Measurements from ENCODE around the gene TTC5. TPM values are rescaled to one million over a fixed set of nuclear protein-coding genes. Genes with fewer than 3 reads are reported as not detected.
"Not testable (repeated sequence)": the region's sequence is repeated elsewhere in the genome, so short reads cannot be mapped to it uniquely, and the experiment has no call there.

Gene TTC5
- polyA plus RNA-seq, 2 donors, result 2.9 to 4.2 TPM

GRCh38 chr14:20317720-20318119, 12.0 kb upstream of the TTC5 start:
- H3K36me3 ChIP-seq (ENCODE audit: control insufficient read depth in 2 of 2, insufficient read depth in 2 of 2, low read length in 1 of 2), result peaks cover 11 to 14% of the 10 kb centered on the region in 2 donors
- WGBS, 2 donors, result 92 to 97% methylated on average over 16 of the region's 16 CpGs

GRCh38 chr14:20314026-20314425, 8.3 kb upstream of the TTC5 start:
- H3K4me3 ChIP-seq (ENCODE audit: low read depth in 1 of 2, low read length in 2 of 2), result no peak overlapping the region
- H3K27me3 ChIP-seq (ENCODE audit: control insufficient read depth in 1 of 2, insufficient read depth in 2 of 2, low read length in 2 of 2), result no peaks in the 10 kb centered on the region
- no peaks in the 10 kb centered on the region for H3K4me1 ChIP-seq (ENCODE audit: control insufficient read depth in 2 of 2, insufficient read depth in 2 of 2, low read length in 1 of 2)
- H3K27ac ChIP-seq (ENCODE audit: low read depth in 2 of 2, low read length in 1 of 2), result no peak overlapping the region
- peaks cover 11 to 17% of the 10 kb centered on the region in 2 donors for H3K36me3 ChIP-seq (ENCODE audit: control insufficient read depth in 2 of 2, insufficient read depth in 2 of 2, low read length in 1 of 2)
- no peaks in the 10 kb centered on the region for H3K9me3 ChIP-seq (ENCODE audit: control insufficient read depth in 2 of 2, insufficient read depth in 1 of 2, low read depth in 1 of 2, low read length in 1 of 2)
- 93 to 96% methylated on average over 2 of the region's 2 CpGs for WGBS, 2 donors

More at GRCh38 chr14:20317720-20318119, 12.0 kb upstream of the TTC5 start:
- no peaks in the 10 kb centered on the region for H3K4me1 ChIP-seq (ENCODE audit: control insufficient read depth in 2 of 2, insufficient read depth in 2 of 2, low read length in 1 of 2)
- no peaks in the 10 kb centered on the region for H3K27me3 ChIP-seq (ENCODE audit: control insufficient read depth in 1 of 2, insufficient read depth in 2 of 2, low read length in 2 of 2)
- H3K27ac ChIP-seq (ENCODE audit: low read depth in 2 of 2, low read length in 1 of 2), result no peak overlapping the region
- no peak overlapping the region for H3K4me3 ChIP-seq (ENCODE audit: low read depth in 1 of 2, low read length in 2 of 2)
- no peaks in the 10 kb centered on the region for H3K9me3 ChIP-seq (ENCODE audit: control insufficient read depth in 2 of 2, insufficient read depth in 1 of 2, low read depth in 1 of 2, low read length in 1 of 2)

- 93 to 97% methylated on average over 1 of the region's 1 CpG for WGBS, 2 donors
- Histone ChIP-seq H3K4me3 (ENCODE audit: low read depth in 1 of 2, low read length in 2 of 2) (no peak overlapping the region), H3K27ac (ENCODE audit: low read depth in 2 of 2, low read length in 1 of 2) (no peak overlapping the region), H3K9me3 (ENCODE audit: control insufficient read depth in 2 of 2, insufficient read depth in 1 of 2, low read depth in 1 of 2, low read length in 1 of 2) (no peaks in the 10 kb centered on the region), H3K27me3 (ENCODE audit: control insufficient read depth in 1 of 2, insufficient read depth in 2 of 2, low read length in 2 of 2) (no peaks in the 10 kb centered on the region), H3K4me1 (ENCODE audit: control insufficient read depth in 2 of 2, insufficient read depth in 2 of 2, low read length in 1 of 2) (no peaks in the 10 kb centered on the region), H3K36me3 (ENCODE audit: control insufficient read depth in 2 of 2, insufficient read depth in 2 of 2, low read length in 1 of 2) (peaks cover 2 to 4% of the 10 kb centered on the region in 2 donors)
These were observed 300 bp upstream of the TTC5 start for GRCh38 chr14:20306079-20306423.

- Histone ChIP-seq H3K9me3 (ENCODE audit: control insufficient read depth in 2 of 2, insufficient read depth in 1 of 2, low read depth in 1 of 2, low read length in 1 of 2) (no peaks in the 10 kb centered on the region), H3K27ac (ENCODE audit: low read depth in 2 of 2, low read length in 1 of 2) (no peak overlapping the region), H3K4me3 (ENCODE audit: low read depth in 1 of 2, low read length in 2 of 2) (no peak overlapping the region), H3K27me3 (ENCODE audit: control insufficient read depth in 1 of 2, insufficient read depth in 2 of 2, low read length in 2 of 2) (no peaks in the 10 kb centered on the region), H3K36me3 (ENCODE audit: control insufficient read depth in 2 of 2, insufficient read depth in 2 of 2, low read length in 1 of 2) (peaks cover 11 to 17% of the 10 kb centered on the region in 2 donors), H3K4me1 (ENCODE audit: control insufficient read depth in 2 of 2, insufficient read depth in 2 of 2, low read length in 1 of 2) (no peaks in the 10 kb centered on the region)
- WGBS, 2 donors, result 90 to 93% methylated on average over 1 of the region's 1 CpG
These were observed 3.6 kb downstream of the TTC5 start for GRCh38 chr14:20302042-20302755.

GRCh38 chr14:20295067-20295466, 10.7 kb downstream of the TTC5 start:
- no peaks in the 10 kb centered on the region for H3K27me3 ChIP-seq (ENCODE audit: control insufficient read depth in 1 of 2, insufficient read depth in 2 of 2, low read length in 2 of 2)
- H3K9me3 ChIP-seq (ENCODE audit: control insufficient read depth in 2 of 2, insufficient read depth in 1 of 2, low read depth in 1 of 2, low read length in 1 of 2), result no peaks in the 10 kb centered on the region
- H3K36me3 ChIP-seq (ENCODE audit: control insufficient read depth in 2 of 2, insufficient read depth in 2 of 2, low read length in 1 of 2), result peaks cover 11 to 16% of the 10 kb centered on the region in 2 donors
- 73 to 75% methylated on average over 4 of the region's 4 CpGs for WGBS, 2 donors
- H3K27ac ChIP-seq (ENCODE audit: low read depth in 2 of 2, low read length in 1 of 2), result no peak overlapping the region
- no peak overlapping the region for H3K4me3 ChIP-seq (ENCODE audit: low read depth in 1 of 2, low read length in 2 of 2)
- H3K4me1 ChIP-seq (ENCODE audit: control insufficient read depth in 2 of 2, insufficient read depth in 2 of 2, low read length in 1 of 2), result no peaks in the 10 kb centered on the region

- peaks cover 11 to 17% of the 10 kb centered on the region in 2 donors for H3K36me3 ChIP-seq (ENCODE audit: control insufficient read depth in 2 of 2, insufficient read depth in 2 of 2, low read length in 1 of 2)
These were observed 11.1 kb downstream of the TTC5 start for GRCh38 chr14:20294636-20295035.

GRCh38 chr14:20281998-20282397, 23.8 kb downstream of the TTC5 start:
- not testable (repeated sequence) for H3K9me3 ChIP-seq (ENCODE audit: control insufficient read depth in 2 of 2, insufficient read depth in 1 of 2, low read depth in 1 of 2, low read length in 1 of 2); H3K36me3 ChIP-seq (ENCODE audit: control insufficient read depth in 2 of 2, insufficient read depth in 2 of 2, low read length in 1 of 2); H3K4me3 ChIP-seq (ENCODE audit: low read depth in 1 of 2, low read length in 2 of 2); H3K4me1 ChIP-seq (ENCODE audit: control insufficient read depth in 2 of 2, insufficient read depth in 2 of 2, low read length in 1 of 2); H3K27ac ChIP-seq (ENCODE audit: low read depth in 2 of 2, low read length in 1 of 2); H3K27me3 ChIP-seq (ENCODE audit: control insufficient read depth in 1 of 2, insufficient read depth in 2 of 2, low read length in 2 of 2)
- 100% methylated on average over 1 of the region's 1 CpG for WGBS, 2 donors

More at GRCh38 chr14:20294636-20295035, 11.1 kb downstream of the TTC5 start:
- no peaks in the 10 kb centered on the region for H3K9me3 ChIP-seq (ENCODE audit: control insufficient read depth in 2 of 2, insufficient read depth in 1 of 2, low read depth in 1 of 2, low read length in 1 of 2)
- no peaks in the 10 kb centered on the region for H3K4me1 ChIP-seq (ENCODE audit: control insufficient read depth in 2 of 2, insufficient read depth in 2 of 2, low read length in 1 of 2)
- 77 to 92% methylated on average over 2 of the region's 2 CpGs for WGBS, 2 donors
- H3K27ac ChIP-seq (ENCODE audit: low read depth in 2 of 2, low read length in 1 of 2), result no peak overlapping the region
- H3K4me3 ChIP-seq (ENCODE audit: low read depth in 1 of 2, low read length in 2 of 2), result no peak overlapping the region
- no peaks in the 10 kb centered on the region for H3K27me3 ChIP-seq (ENCODE audit: control insufficient read depth in 1 of 2, insufficient read depth in 2 of 2, low read length in 2 of 2)

GRCh38 chr14:20280265-20280664, 25.5 kb downstream of the TTC5 start:
- not testable (repeated sequence) for H3K9me3 ChIP-seq (ENCODE audit: control insufficient read depth in 2 of 2, insufficient read depth in 1 of 2, low read depth in 1 of 2, low read length in 1 of 2); H3K4me1 ChIP-seq (ENCODE audit: control insufficient read depth in 2 of 2, insufficient read depth in 2 of 2, low read length in 1 of 2); H3K27me3 ChIP-seq (ENCODE audit: control insufficient read depth in 1 of 2, insufficient read depth in 2 of 2, low read length in 2 of 2); H3K36me3 ChIP-seq (ENCODE audit: control insufficient read depth in 2 of 2, insufficient read depth in 2 of 2, low read length in 1 of 2); H3K27ac ChIP-seq (ENCODE audit: low read depth in 2 of 2, low read length in 1 of 2); H3K4me3 ChIP-seq (ENCODE audit: low read depth in 1 of 2, low read length in 2 of 2)
- WGBS, 2 donors, result 88 to 94% methylated on average over 7 of the region's 7 CpGs

GRCh38 chr14:20278414-20278813, 27.3 kb downstream of the TTC5 start:
- WGBS, 2 donors, result 61 to 71% methylated on average over 1 of the region's 1 CpG
- Histone ChIP-seq H3K27me3 (ENCODE audit: control insufficient read depth in 1 of 2, insufficient read depth in 2 of 2, low read length in 2 of 2) (no peaks in the 10 kb centered on the region), H3K27ac (ENCODE audit: low read depth in 2 of 2, low read length in 1 of 2) (no peak overlapping the region), H3K4me3 (ENCODE audit: low read depth in 1 of 2, low read length in 2 of 2) (no peak overlapping the region), H3K4me1 (ENCODE audit: control insufficient read depth in 2 of 2, insufficient read depth in 2 of 2, low read length in 1 of 2) (no peaks in the 10 kb centered on the region), H3K9me3 (ENCODE audit: control insufficient read depth in 2 of 2, insufficient read depth in 1 of 2, low read depth in 1 of 2, low read length in 1 of 2) (no peaks in the 10 kb centered on the region), H3K36me3 (ENCODE audit: control insufficient read depth in 2 of 2, insufficient read depth in 2 of 2, low read length in 1 of 2) (no peaks in the 10 kb centered on the region)

- 94 to 98% methylated on average over 2 of the region's 2 CpGs for WGBS, 2 donors
- H3K36me3 ChIP-seq (ENCODE audit: control insufficient read depth in 2 of 2, insufficient read depth in 2 of 2, low read length in 1 of 2), result no peaks in the 10 kb centered on the region
- no peaks in the 10 kb centered on the region for H3K27me3 ChIP-seq (ENCODE audit: control insufficient read depth in 1 of 2, insufficient read depth in 2 of 2, low read length in 2 of 2)
- no peak overlapping the region for H3K4me3 ChIP-seq (ENCODE audit: low read depth in 1 of 2, low read length in 2 of 2)
- no peaks in the 10 kb centered on the region for H3K4me1 ChIP-seq (ENCODE audit: control insufficient read depth in 2 of 2, insufficient read depth in 2 of 2, low read length in 1 of 2)
- H3K27ac ChIP-seq (ENCODE audit: low read depth in 2 of 2, low read length in 1 of 2), result no peak overlapping the region
- H3K9me3 ChIP-seq (ENCODE audit: control insufficient read depth in 2 of 2, insufficient read depth in 1 of 2, low read depth in 1 of 2, low read length in 1 of 2), result no peaks in the 10 kb centered on the region
These were observed 28.3 kb downstream of the TTC5 start for GRCh38 chr14:20277409-20277808.
